SK-N-SH treated with all-trans-retinoic acid at 6 μM for 48 hours (cell line): ENCODE data around the gene PIGZ.

Source experiments
- CSDC2 ChIP-seq: fragments of 250-450 bp; sonication (Bioruptor Pico); IDR thresholded peaks from 2 replicates; pipeline ENCODE4 v1.5.0; 2020; ENCODE audit warnings: mild to moderate bottlenecking, moderate library complexity
- PATZ1 ChIP-seq: fragments of 250-450 bp; sonication (Bioruptor Pico); IDR thresholded peaks from 2 replicates; pipeline ENCODE4 v1.8.0; 2020; ENCODE audit warnings: mild to moderate bottlenecking, moderate library complexity, borderline replicate concordance
- RARB ChIP-seq: fragments of 250-450 bp; sonication (Bioruptor Pico); IDR thresholded peaks from 2 replicates; pipeline ENCODE4 v1.8.0; 2021; ENCODE audit warnings: mild to moderate bottlenecking, moderate library complexity
- TCF4 ChIP-seq: fragments of 250-450 bp; sonication (Bioruptor Pico); IDR thresholded peaks from 2 replicates; pipeline ENCODE4 v1.8.0; 2021; ENCODE audit warnings: mild to moderate bottlenecking, moderate library complexity, borderline replicate concordance
- TSHZ2 ChIP-seq: fragments of 250-450 bp; sonication (Bioruptor Pico); IDR thresholded peaks from 2 replicates; pipeline ENCODE4 v1.5.0; 2020; ENCODE audit warnings: mild to moderate bottlenecking, moderate library complexity
- ZFP3 ChIP-seq: fragments of 250-450 bp; sonication (Bioruptor Pico); IDR thresholded peaks from 2 replicates; pipeline ENCODE4 v1.5.0; 2020; ENCODE audit warnings: mild to moderate bottlenecking, moderate library complexity

GRCh38 chr3:196985954-196986885 is 17.6 kb upstream of the PIGZ start:
- no peak for TF ChIP-seq PATZ1 (CRISPR knock-in tag)
- TF ChIP-seq ZFP3 (CRISPR knock-in tag): no peak
- no peak for TF ChIP-seq TSHZ2 (CRISPR knock-in tag)
- TF ChIP-seq TCF4 (CRISPR knock-in tag): no peak
- no peak for TF ChIP-seq RARB (CRISPR knock-in tag)
- no peak for TF ChIP-seq CSDC2 (CRISPR knock-in tag)
